Ishikawa (cell line): ENCODE results near the gene COPZ2.

ENCODE experiments used
- REST ChIP-seq: IDR thresholded peaks from 2 replicates; pipeline ENCODE4 v1.6.1; 2012; ENCODE audit warnings: low read depth, mild to moderate bottlenecking
- TF ChIP-seq, protein P1 (sequence below): IDR thresholded peaks from 2 replicates; pipeline ENCODE4 v1.6.1; 2012

- TF ChIP-seq REST, result no peak
- TF ChIP-seq, protein P1, sequence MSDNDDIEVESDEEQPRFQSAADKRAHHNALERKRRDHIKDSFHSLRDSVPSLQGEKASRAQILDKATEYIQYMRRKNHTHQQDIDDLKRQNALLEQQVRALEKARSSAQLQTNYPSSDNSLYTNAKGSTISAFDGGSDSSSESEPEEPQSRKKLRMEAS, result no peak
Measured at GRCh38 chr17:47997586-47997985, 40.0 kb downstream of the COPZ2 start.
